Measurements from ENCODE around the gene TPCN1. TPM values are rescaled to one million over a fixed set of nuclear protein-coding genes. Genes with fewer than 3 reads are reported as not detected.

The TPCN1 gene
- total and polyA plus RNA-seq, 2 of the 8 experiments (the other 6 are each of a cell fraction or from before 2014, with no cell fraction given), result 14.9 to 21.4 TPM

DNA sequence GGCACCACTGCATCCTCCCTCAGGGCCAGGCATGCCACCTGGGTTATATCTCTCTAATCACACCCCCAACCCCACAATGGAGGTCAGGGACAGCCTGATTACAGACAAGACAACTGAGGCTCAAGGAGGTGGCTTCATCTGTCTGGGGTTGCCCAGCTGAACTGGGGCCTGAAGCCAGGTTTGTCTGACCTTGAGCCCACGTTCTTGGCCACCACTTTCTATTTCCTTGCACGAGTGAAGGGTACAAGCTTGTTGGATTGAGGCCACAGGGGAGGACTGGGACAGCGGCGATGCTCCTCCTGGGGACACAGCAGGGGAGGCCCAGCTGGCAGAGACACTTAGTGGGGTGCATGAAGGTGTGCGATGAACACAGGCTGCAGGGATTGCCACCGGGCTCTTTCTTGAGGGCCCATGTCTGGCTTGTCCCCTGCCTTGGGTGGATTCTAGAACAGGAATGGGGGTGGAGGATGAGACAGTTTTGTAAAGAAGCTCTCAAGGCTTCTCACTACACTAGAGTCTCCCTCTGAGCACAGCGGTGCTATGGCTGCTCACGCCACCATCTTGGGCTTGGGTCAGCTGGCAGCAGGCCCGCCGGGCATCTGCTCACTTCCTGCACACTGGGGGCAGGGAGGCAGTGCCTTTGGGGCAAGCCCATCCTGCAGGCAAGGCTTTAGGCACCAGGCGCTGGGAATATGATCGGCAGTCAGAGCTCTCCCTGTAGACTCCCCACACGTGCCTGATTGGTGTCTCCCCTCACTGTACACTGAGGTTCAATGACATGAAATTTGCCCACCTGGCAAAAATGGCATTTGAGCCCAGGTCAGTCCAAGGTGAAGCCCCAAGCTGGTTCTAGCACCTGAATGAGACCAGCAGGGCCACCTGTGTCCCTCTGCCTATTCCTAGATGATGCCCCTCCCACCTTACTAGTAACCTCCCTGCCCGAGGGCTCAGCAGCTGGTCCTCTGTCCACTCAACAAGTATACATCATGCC is 19.8 kb upstream of the TPCN1 start (continued):
- TF ChIP-seq TCF12 (IDR thresholded peaks at IDR 0.05; ENCODE audit: low read depth, low read length) (no peak), RAD21 (IDR thresholded peaks at IDR 0.05 in 1 of 2, conservative IDR thresholded peaks at IDR 0.05 in 1 of 2; ENCODE audit: low read depth in 2 of 2, low read length in 2 of 2) (no peak), SIRT6 (IDR thresholded peaks at IDR 0.05; ENCODE audit: low read length) (no peak), POU5F1 (IDR thresholded peaks at IDR 0.05; ENCODE audit: low read depth, low read length) (no peak), TEAD4 (IDR thresholded peaks at IDR 0.05; ENCODE audit: low read depth, low read length) (no peak), POLR2A (IDR thresholded peaks at IDR 0.05; ENCODE audit: control extremely low read depth in 1 of 2, low read depth in 2 of 2, low read length in 2 of 2) (no peak), TAF7 (optimal IDR thresholded peaks at IDR 0.05; ENCODE audit: borderline replicate concordance, low read depth, low read length) (no peak), NANOG (IDR thresholded peaks at IDR 0.05; ENCODE audit: insufficient read depth, low read depth, low read length, poor library complexity, severe bottlenecking) (no peak), SRF (IDR thresholded peaks at IDR 0.05; ENCODE audit: low read depth, low read length) (no peak)

All from H1 (cell line).